OCI-M2 (cell line): ENCODE data around the gene ZNG1F.
"Not testable (repeated sequence)": the region's sequence is repeated elsewhere in the genome, so short reads cannot be mapped to it uniquely, and the experiment has no call there.

Experiments used
- DNase-seq: peaks from one replicate; lab custom pipeline; 2025; ENCODE audit not compliant: unreplicated experiment; lab: John Stamatoyannopoulos, UW

ZNG1F gene

GRCh38 chr9:41123812-41124211, 65.3 kb downstream of the ZNG1F start:
- DNase-seq: not testable (repeated sequence)

GRCh38 chr9:41123396-41123795, 65.7 kb downstream of the ZNG1F start:
- not testable (repeated sequence) for DNase-seq

- DNase-seq: not testable (repeated sequence)
Measured at GRCh38 chr9:41120696-41121095, 68.4 kb downstream of the ZNG1F start.

GRCh38 chr9:41119719-41120118, 69.4 kb downstream of the ZNG1F start:
- DNase-seq: not testable (repeated sequence)

- DNase-seq: not testable (repeated sequence)
Measured at GRCh38 chr9:41119311-41119710, 69.8 kb downstream of the ZNG1F start.

- not testable (repeated sequence) for DNase-seq
Measured at GRCh38 chr9:41113348-41113747, 75.8 kb downstream of the ZNG1F start.

- DNase-seq: not testable (repeated sequence)
Measured at GRCh38 chr9:41111414-41111813, 77.7 kb downstream of the ZNG1F start.

GRCh38 chr9:41110913-41111312, 78.2 kb downstream of the ZNG1F start:
- not testable (repeated sequence) for DNase-seq

GRCh38 chr9:41109253-41109652, 79.9 kb downstream of the ZNG1F start:
- not testable (repeated sequence) for DNase-seq

- DNase-seq: not testable (repeated sequence)
Measured at GRCh38 chr9:41108816-41109215, 80.3 kb downstream of the ZNG1F start.

- DNase-seq: not testable (repeated sequence)
Measured at GRCh38 chr9:41106472-41107116, 82.5 kb downstream of the ZNG1F start.

- not testable (repeated sequence) for DNase-seq
Measured at GRCh38 chr9:41105557-41106253, 83.4 kb downstream of the ZNG1F start.

- DNase-seq: not testable (repeated sequence)
Measured at GRCh38 chr9:41104542-41104941, 84.6 kb downstream of the ZNG1F start.

GRCh38 chr9:41100508-41100907, 88.6 kb downstream of the ZNG1F start:
- not testable (repeated sequence) for DNase-seq

GRCh38 chr9:41098759-41099158, 90.4 kb downstream of the ZNG1F start:
- DNase-seq: not testable (repeated sequence)

GRCh38 chr9:41095060-41095459, 94.1 kb downstream of the ZNG1F start:
- not testable (repeated sequence) for DNase-seq

GRCh38 chr9:41094010-41094773, 94.9 kb downstream of the ZNG1F start:
- not testable (repeated sequence) for DNase-seq

GRCh38 chr9:41090922-41091321, 98.2 kb downstream of the ZNG1F start:
- not testable (repeated sequence) for DNase-seq

- DNase-seq: not testable (repeated sequence)
Measured at GRCh38 chr9:41090386-41090785, 98.7 kb downstream of the ZNG1F start.

- DNase-seq: not testable (repeated sequence)
Measured at GRCh38 chr9:41088450-41089059, 100.6 kb downstream of the ZNG1F start.

GRCh38 chr9:41087929-41088328, 101.2 kb downstream of the ZNG1F start:
- not testable (repeated sequence) for DNase-seq
